Skin epidermis (tissue), 12 donors: Measurements from ENCODE around the gene TMEM18.
A peak's percentile ranks its signal among the peaks of the same experiment; 100 is the strongest.
"Not testable (repeated sequence)": the region's sequence is repeated elsewhere in the genome, so short reads cannot be mapped to it uniquely, and the experiment has no call there.

Experiments
- H3K27ac ChIP-seq, 21 experiments: fragments of 200-600 bp; sonication (generic) in 11 of 21; one replicate each; pipeline ENCODE4 v1.5.0; 2020; ENCODE audit warnings: mild to moderate bottlenecking in 3 of 21, inconsistent platforms in 2 of 21, moderate library complexity in 2 of 21
- H3K4me3 ChIP-seq, 7 experiments: fragments of 200-600 bp; sonication (generic) in 2 of 7; one replicate each; pipeline ENCODE4 v1.5.0; 2020; ENCODE audit warnings: inconsistent platforms in 2 of 7, mild to moderate bottlenecking in 2 of 7, moderate library complexity in 1 of 7

TMEM18 gene

GRCh38 chr2:677056-677958, at the start of gene TMEM18:
Gene TMEM18 (minus strand): TSS chr2:677406. CDS start chr2:677345, 61 bp downstream.
- Histone ChIP-seq H3K27ac (peak within 1 kb of the TSS; percentile 87 to 100 (median 98)), H3K4me3 (peak within 1 kb of the TSS; percentile 60 to 81 (median 77))

- H3K4me3 ChIP-seq, result no peak overlapping the region
- H3K27ac ChIP-seq, result no peak overlapping the region
These were observed 49.0 kb upstream of the TMEM18 start for GRCh38 chr2:726169-726568.

GRCh38 chr2:725468-725867, 48.3 kb upstream of the TMEM18 start:
- no peak overlapping the region for H3K27ac ChIP-seq
- H3K4me3 ChIP-seq, result no peak overlapping the region

GRCh38 chr2:723761-724160, 46.6 kb upstream of the TMEM18 start:
- Histone ChIP-seq H3K27ac (no peak overlapping the region), H3K4me3 (no peak overlapping the region)

- Histone ChIP-seq H3K27ac (no peak overlapping the region), H3K4me3 (no peak overlapping the region)
These were observed 43.6 kb upstream of the TMEM18 start for GRCh38 chr2:720842-721241.

- Histone ChIP-seq H3K4me3 (no peak overlapping the region), H3K27ac (no peak overlapping the region)
These were observed 42.5 kb upstream of the TMEM18 start for GRCh38 chr2:719734-720133.

- no peak overlapping the region for H3K4me3 ChIP-seq
- no peak overlapping the region for H3K27ac ChIP-seq
These were observed 42.0 kb upstream of the TMEM18 start for GRCh38 chr2:719191-719590.

GRCh38 chr2:717661-718060, 40.5 kb upstream of the TMEM18 start:
- Histone ChIP-seq H3K27ac (no peak overlapping the region), H3K4me3 (no peak overlapping the region)

- H3K27ac ChIP-seq, result no peak overlapping the region
- H3K4me3 ChIP-seq, result no peak overlapping the region
These were observed 38.8 kb upstream of the TMEM18 start for GRCh38 chr2:715854-716560.

GRCh38 chr2:715038-715437, 37.8 kb upstream of the TMEM18 start:
- H3K4me3 ChIP-seq, result no peak overlapping the region
- no peak overlapping the region for H3K27ac ChIP-seq

GRCh38 chr2:714005-714741, 37.0 kb upstream of the TMEM18 start:
- Histone ChIP-seq H3K4me3 (no peak overlapping the region), H3K27ac (no peak overlapping the region)

- Histone ChIP-seq H3K4me3 (no peak overlapping the region), H3K27ac (peak overlapping the region in 3 of 21 experiments; percentile 3 to 65 (median 9))
These were observed 33.9 kb upstream of the TMEM18 start for GRCh38 chr2:710867-711665.

GRCh38 chr2:709138-709765, 32.0 kb upstream of the TMEM18 start:
- Histone ChIP-seq H3K4me3 (peak overlapping the region in 1 of 7 experiments; percentile 10), H3K27ac (no peak overlapping the region)

- H3K4me3 ChIP-seq, result no peak overlapping the region
- no peak overlapping the region for H3K27ac ChIP-seq
These were observed 31.5 kb upstream of the TMEM18 start for GRCh38 chr2:708667-709066.

- no peak overlapping the region for H3K4me3 ChIP-seq
- no peak overlapping the region for H3K27ac ChIP-seq
These were observed 28.8 kb upstream of the TMEM18 start for GRCh38 chr2:705971-706511.

GRCh38 chr2:702765-703164, 25.6 kb upstream of the TMEM18 start:
- H3K27ac ChIP-seq, H3K4me3 ChIP-seq: not testable (repeated sequence)

- Histone ChIP-seq H3K27ac (no peak overlapping the region), H3K4me3 (no peak overlapping the region)
These were observed 19.9 kb upstream of the TMEM18 start for GRCh38 chr2:696999-697627.

- no peak overlapping the region for H3K27ac ChIP-seq
- H3K4me3 ChIP-seq, result no peak overlapping the region
These were observed 19.3 kb upstream of the TMEM18 start for GRCh38 chr2:696463-696862.
